OCI-LY3 (cell line): ENCODE results near the gene MAPK12.

Experiments used
- EZH2phosphoT487 ChIP-seq: fragments of 200-600 bp; shearing (Covaris generic); IDR thresholded peaks from 2 replicates; pipeline ENCODE4 v1.6.1; 2018; ENCODE audit warnings: antibody characterized with exemption, mixed run types, low read depth
- TF ChIP-seq, protein P1 (sequence below): fragments of 200-600, 300-600 bp; sonication (generic); IDR thresholded peaks from 2 replicates; pipeline ENCODE4 v1.5.1; 2014; ENCODE audit warnings: antibody characterized with exemption, low read length, low read depth

DNA sequence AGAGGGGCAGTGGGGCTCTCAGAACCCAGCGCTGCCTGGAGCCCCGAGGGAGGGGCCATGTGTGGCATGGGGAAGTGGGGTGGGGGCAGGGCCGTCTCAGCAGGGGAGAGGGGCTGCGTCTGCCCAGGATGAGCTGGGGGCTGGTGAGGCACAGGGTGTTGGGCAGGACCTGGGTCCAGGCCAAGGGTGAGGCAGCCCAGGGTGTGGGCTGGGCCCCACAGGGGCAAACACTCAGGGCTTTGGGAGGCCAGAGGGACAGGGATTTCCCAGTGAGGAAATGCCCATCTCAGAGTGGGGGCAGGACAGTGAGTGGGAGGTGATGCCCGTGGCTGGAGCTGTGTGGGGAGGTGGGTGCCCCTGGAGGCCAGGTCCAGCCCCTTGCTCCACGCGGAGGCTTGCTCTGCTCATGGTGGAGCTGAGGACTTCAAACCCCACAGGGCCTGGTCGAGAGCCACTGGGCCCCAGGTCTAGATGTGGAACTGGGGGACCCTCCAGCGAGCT is 40.6 kb upstream of the MAPK12 start:
- TF ChIP-seq, protein P1, sequence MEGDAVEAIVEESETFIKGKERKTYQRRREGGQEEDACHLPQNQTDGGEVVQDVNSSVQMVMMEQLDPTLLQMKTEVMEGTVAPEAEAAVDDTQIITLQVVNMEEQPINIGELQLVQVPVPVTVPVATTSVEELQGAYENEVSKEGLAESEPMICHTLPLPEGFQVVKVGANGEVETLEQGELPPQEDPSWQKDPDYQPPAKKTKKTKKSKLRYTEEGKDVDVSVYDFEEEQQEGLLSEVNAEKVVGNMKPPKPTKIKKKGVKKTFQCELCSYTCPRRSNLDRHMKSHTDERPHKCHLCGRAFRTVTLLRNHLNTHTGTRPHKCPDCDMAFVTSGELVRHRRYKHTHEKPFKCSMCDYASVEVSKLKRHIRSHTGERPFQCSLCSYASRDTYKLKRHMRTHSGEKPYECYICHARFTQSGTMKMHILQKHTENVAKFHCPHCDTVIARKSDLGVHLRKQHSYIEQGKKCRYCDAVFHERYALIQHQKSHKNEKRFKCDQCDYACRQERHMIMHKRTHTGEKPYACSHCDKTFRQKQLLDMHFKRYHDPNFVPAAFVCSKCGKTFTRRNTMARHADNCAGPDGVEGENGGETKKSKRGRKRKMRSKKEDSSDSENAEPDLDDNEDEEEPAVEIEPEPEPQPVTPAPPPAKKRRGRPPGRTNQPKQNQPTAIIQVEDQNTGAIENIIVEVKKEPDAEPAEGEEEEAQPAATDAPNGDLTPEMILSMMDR: no peak
- no peak for TF ChIP-seq EZH2phosphoT487
